Measurements from ENCODE around the gene LRP1B. TPM values are rescaled to one million over a fixed set of nuclear protein-coding genes. Genes with fewer than 3 reads are reported as not detected.

Gene LRP1B
- total RNA-seq, 8 experiments from 2014 or later = 0.04 to 31.2 (median 11.5) TPM

- WGBS, 10 experiments = 14 to 100% (median 86%) methylated on average over 1 of the region's 1 CpG; no CpG with 5 or more reads in 2 of the 10 experiments
- ATAC-seq (replicated peaks in 6 of 8) = no peak
- in situ Hi-C loops (cut with MboI; ENCODE audit: low pct_unique_long_range_greater_than_20kb in 2 of 9, low sequenced_read_pairs in 9 of 9, unreplicated experiment in 9 of 9) = no loop called here
- no peaks in the 10 kb centered on the region for H3K4me1 ChIP-seq (replicated peaks in 1 of 2)
- no peak overlapping the region for H3K27ac ChIP-seq
- no peak overlapping the region for H3K4me3 ChIP-seq
Observed at GRCh38 chr2:141329964-141330363, 800.9 kb downstream of the LRP1B start.

GRCh38 chr2:141323571-141323970 lies 807.2 kb downstream of the LRP1B start:
- no peak for ATAC-seq (replicated peaks in 6 of 8)
- Histone ChIP-seq H3K27ac (no peak overlapping the region), H3K4me1 (replicated peaks in 1 of 2) (peaks cover 0 to 3% of the 10 kb centered on the region in 2 donors), H3K4me3 (no peak overlapping the region)
- in situ Hi-C loops (cut with MboI; ENCODE audit: low pct_unique_long_range_greater_than_20kb in 2 of 9, low sequenced_read_pairs in 9 of 9, unreplicated experiment in 9 of 9) = no loop called here
- 0 to 90% (median 63%) methylated on average over 1 to 2 of the region's 2 CpGs; no CpG with 5 or more reads in 1 of the 10 experiments for WGBS, 10 experiments

- Histone ChIP-seq H3K4me3 (no peak overlapping the region), H3K27ac (no peak overlapping the region), H3K4me1 (replicated peaks in 1 of 2) (peaks cover 0 to 3% of the 10 kb centered on the region in 2 donors)
- no peak for ATAC-seq (replicated peaks in 6 of 8)
- in situ Hi-C loops (cut with MboI; ENCODE audit: low pct_unique_long_range_greater_than_20kb in 2 of 9, low sequenced_read_pairs in 9 of 9, unreplicated experiment in 9 of 9) = no loop called here
Observed at GRCh38 chr2:141317986-141318385, 812.8 kb downstream of the LRP1B start.

- Histone ChIP-seq H3K4me1 (replicated peaks in 1 of 2) (peaks cover 0 to 3% of the 10 kb centered on the region in 2 donors), H3K4me3 (no peak overlapping the region), H3K27ac (no peak overlapping the region)
- WGBS, 10 experiments = 47 to 100% (median 79%) methylated on average over 1 to 3 of the region's 3 CpGs; no CpG with 5 or more reads in 1 of the 10 experiments
- ATAC-seq (replicated peaks in 6 of 8) = no peak
- in situ Hi-C loops (cut with MboI; ENCODE audit: low pct_unique_long_range_greater_than_20kb in 2 of 9, low sequenced_read_pairs in 9 of 9, unreplicated experiment in 9 of 9) = no loop called here
Observed at GRCh38 chr2:141316606-141317005, 814.2 kb downstream of the LRP1B start.

GRCh38 chr2:141316103-141316502 lies 814.7 kb downstream of the LRP1B start:
- 9 to 68% (median 49%) methylated on average over 2 to 3 of the region's 3 CpGs for WGBS, 10 experiments
- Histone ChIP-seq H3K4me1 (replicated peaks in 1 of 2) (peaks cover 0 to 3% of the 10 kb centered on the region in 2 donors), H3K27ac (no peak overlapping the region), H3K4me3 (no peak overlapping the region)
- in situ Hi-C loops (cut with MboI; ENCODE audit: low pct_unique_long_range_greater_than_20kb in 2 of 9, low sequenced_read_pairs in 9 of 9, unreplicated experiment in 9 of 9) = no loop called here
- no peak for ATAC-seq (replicated peaks in 6 of 8)

- in situ Hi-C loops (cut with MboI; ENCODE audit: low pct_unique_long_range_greater_than_20kb in 2 of 9, low sequenced_read_pairs in 9 of 9, unreplicated experiment in 9 of 9) = no loop called here
Observed at GRCh38 chr2:141313972-141314371, 816.8 kb downstream of the LRP1B start.

GRCh38 chr2:141311430-141311829 lies 819.4 kb downstream of the LRP1B start:
- in situ Hi-C loops (cut with MboI; ENCODE audit: low pct_unique_long_range_greater_than_20kb in 2 of 9, low sequenced_read_pairs in 9 of 9, unreplicated experiment in 9 of 9) = no loop called here
- Histone ChIP-seq H3K4me3 (no peak overlapping the region), H3K4me1 (replicated peaks in 1 of 2) (no peaks in the 10 kb centered on the region), H3K27ac (no peak overlapping the region)
- ATAC-seq (replicated peaks in 6 of 8) = no peak

More at GRCh38 chr2:141313972-141314371, 816.8 kb downstream of the LRP1B start:
- ATAC-seq (replicated peaks in 6 of 8) = no peak
- WGBS, 10 experiments = 59 to 100% (median 92%) methylated on average over 2 to 4 of the region's 4 CpGs
- Histone ChIP-seq H3K4me1 (replicated peaks in 1 of 2) (no peaks in the 10 kb centered on the region), H3K4me3 (no peak overlapping the region), H3K27ac (no peak overlapping the region)

GRCh38 chr2:141306368-141306767 lies 824.4 kb downstream of the LRP1B start:
- peaks cover 0 to 6% of the 10 kb centered on the region in 2 donors for H3K4me1 ChIP-seq (replicated peaks in 1 of 2)
- no peak for ATAC-seq (replicated peaks in 6 of 8)
- H3K4me3 ChIP-seq = no peak overlapping the region
- in situ Hi-C loops (cut with MboI; ENCODE audit: low pct_unique_long_range_greater_than_20kb in 2 of 9, low sequenced_read_pairs in 9 of 9, unreplicated experiment in 9 of 9) = no loop called here
- H3K27ac ChIP-seq = no peak overlapping the region

- WGBS, 10 experiments = 27 to 92% (median 67%) methylated on average over 1 to 2 of the region's 2 CpGs; no CpG with 5 or more reads in 1 of the 10 experiments
- in situ Hi-C loops (cut with MboI; ENCODE audit: low pct_unique_long_range_greater_than_20kb in 2 of 9, low sequenced_read_pairs in 9 of 9, unreplicated experiment in 9 of 9) = no loop called here
- ATAC-seq (replicated peaks in 6 of 8) = peak in 4 of 8 experiments; percentile 52 to 70 (median 68)
- Histone ChIP-seq H3K4me3 (no peak overlapping the region), H3K4me1 (replicated peaks in 1 of 2) (peaks cover 0 to 23% of the 10 kb centered on the region in 2 donors), H3K27ac (no peak overlapping the region)
Observed at GRCh38 chr2:141301551-141301950, 829.3 kb downstream of the LRP1B start.

- no peak overlapping the region for H3K27ac ChIP-seq
- in situ Hi-C loops (cut with MboI; ENCODE audit: low pct_unique_long_range_greater_than_20kb in 2 of 9, low sequenced_read_pairs in 9 of 9, unreplicated experiment in 9 of 9) = no loop called here
- no peak for ATAC-seq (replicated peaks in 6 of 8)
- WGBS, 10 experiments = 45 to 100% (median 85%) methylated on average over 2 to 4 of the region's 4 CpGs
- no peaks in the 10 kb centered on the region for H3K4me1 ChIP-seq (replicated peaks in 1 of 2)
- H3K4me3 ChIP-seq = no peak overlapping the region
Observed at GRCh38 chr2:141280037-141280436, 850.8 kb downstream of the LRP1B start.

- Histone ChIP-seq H3K4me1 (replicated peaks in 1 of 2) (no peaks in the 10 kb centered on the region), H3K4me3 (no peak overlapping the region), H3K27ac (no peak overlapping the region)
- no peak for ATAC-seq (replicated peaks in 6 of 8)
- in situ Hi-C loops (cut with MboI; ENCODE audit: low pct_unique_long_range_greater_than_20kb in 2 of 9, low sequenced_read_pairs in 9 of 9, unreplicated experiment in 9 of 9) = no loop called here
- WGBS, 10 experiments = 11 to 100% (median 71%) methylated on average over 1 to 2 of the region's 2 CpGs
Observed at GRCh38 chr2:141271346-141271745, 859.5 kb downstream of the LRP1B start.

GRCh38 chr2:141264848-141265247 lies 866.0 kb downstream of the LRP1B start:
- H3K4me3 ChIP-seq = no peak overlapping the region
- ATAC-seq (replicated peaks in 6 of 8) = no peak

GRCh38 chr2:141260911-141261310 lies 869.9 kb downstream of the LRP1B start:
- Histone ChIP-seq H3K4me1 (replicated peaks in 1 of 2) (peaks cover 0 to 9% of the 10 kb centered on the region in 2 donors), H3K27ac (no peak overlapping the region), H3K4me3 (no peak overlapping the region)
- in situ Hi-C loops (cut with MboI; ENCODE audit: low pct_unique_long_range_greater_than_20kb in 2 of 9, low sequenced_read_pairs in 9 of 9, unreplicated experiment in 9 of 9) = no loop called here
- WGBS, 10 experiments = 0 to 100% (median 67%) methylated on average over 1 of the region's 1 CpG; no CpG with 5 or more reads in 1 of the 10 experiments
- peak in 5 of 8 experiments; percentile 47 to 97 (median 64) for ATAC-seq (replicated peaks in 6 of 8)

More at GRCh38 chr2:141264848-141265247, 866.0 kb downstream of the LRP1B start:
- in situ Hi-C loops (cut with MboI; ENCODE audit: low pct_unique_long_range_greater_than_20kb in 2 of 9, low sequenced_read_pairs in 9 of 9, unreplicated experiment in 9 of 9) = no loop called here
- no peak overlapping the region for H3K27ac ChIP-seq
- 20 to 100% (median 50%) methylated on average over 1 to 7 of the region's 10 CpGs; no CpG with 5 or more reads in 3 of the 10 experiments for WGBS, 10 experiments
- H3K4me1 ChIP-seq (replicated peaks in 1 of 2) = peaks cover 0 to 9% of the 10 kb centered on the region in 2 donors

- ATAC-seq (replicated peaks in 6 of 8) = no peak
- H3K27ac ChIP-seq = no peak overlapping the region
- 33 to 100% (median 92%) methylated on average over 1 to 3 of the region's 3 CpGs for WGBS, 10 experiments
- peaks cover 0 to 9% of the 10 kb centered on the region in 2 donors for H3K4me1 ChIP-seq (replicated peaks in 1 of 2)
- in situ Hi-C loops (cut with MboI; ENCODE audit: low pct_unique_long_range_greater_than_20kb in 2 of 9, low sequenced_read_pairs in 9 of 9, unreplicated experiment in 9 of 9) = no loop called here
- no peak overlapping the region for H3K4me3 ChIP-seq
Observed at GRCh38 chr2:141259683-141260082, 871.1 kb downstream of the LRP1B start.
